Breast epithelium (tissue), 3 donors: ENCODE measurements around the gene ENPP4.

Source experiments
- POLR2A ChIP-seq: fragments of 450-650 bp; IDR thresholded peaks from one replicate; pipeline ENCODE4 v1.6.1; 2016; ENCODE audit warnings: antibody characterized with exemption, mild to moderate bottlenecking, moderate library complexity
- POLR2AphosphoS5 ChIP-seq, 3 donors: sonication (generic); formaldehyde crosslinking; IDR thresholded peaks; one replicate each; pipeline ENCODE4 v1.6.1; 2017; ENCODE audit warnings: antibody characterized with exemption in 3 of 3
- TF ChIP-seq, protein P1 (sequence below), 3 donors: fragments of 450-650 bp; IDR thresholded peaks; one replicate each; pipeline ENCODE4 v1.5.1; 2016 to 2017; ENCODE audit warnings: antibody characterized with exemption in 3 of 3, mild to moderate bottlenecking in 3 of 3, moderate library complexity in 3 of 3

DNA sequence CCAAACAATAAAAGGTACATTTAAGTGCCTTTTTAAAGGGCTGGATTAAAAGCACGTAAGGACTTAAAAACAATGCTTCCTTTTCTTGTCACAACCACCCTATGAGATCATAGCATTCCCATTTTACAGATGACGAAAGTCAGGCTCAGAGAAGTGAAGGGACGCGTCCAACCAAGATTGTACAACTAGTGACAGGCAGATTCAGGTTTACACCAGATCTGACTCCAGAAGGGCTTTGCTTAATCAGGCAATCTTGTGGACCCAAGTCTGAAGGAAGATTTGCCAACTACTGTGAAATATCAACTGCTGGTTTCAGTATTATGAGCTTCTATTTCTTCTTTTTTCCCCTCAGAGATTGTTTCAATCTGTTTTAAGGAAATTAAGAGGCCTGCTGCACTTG lies 877 bp downstream of the ENPP4 start:
- TF ChIP-seq, protein P1, sequence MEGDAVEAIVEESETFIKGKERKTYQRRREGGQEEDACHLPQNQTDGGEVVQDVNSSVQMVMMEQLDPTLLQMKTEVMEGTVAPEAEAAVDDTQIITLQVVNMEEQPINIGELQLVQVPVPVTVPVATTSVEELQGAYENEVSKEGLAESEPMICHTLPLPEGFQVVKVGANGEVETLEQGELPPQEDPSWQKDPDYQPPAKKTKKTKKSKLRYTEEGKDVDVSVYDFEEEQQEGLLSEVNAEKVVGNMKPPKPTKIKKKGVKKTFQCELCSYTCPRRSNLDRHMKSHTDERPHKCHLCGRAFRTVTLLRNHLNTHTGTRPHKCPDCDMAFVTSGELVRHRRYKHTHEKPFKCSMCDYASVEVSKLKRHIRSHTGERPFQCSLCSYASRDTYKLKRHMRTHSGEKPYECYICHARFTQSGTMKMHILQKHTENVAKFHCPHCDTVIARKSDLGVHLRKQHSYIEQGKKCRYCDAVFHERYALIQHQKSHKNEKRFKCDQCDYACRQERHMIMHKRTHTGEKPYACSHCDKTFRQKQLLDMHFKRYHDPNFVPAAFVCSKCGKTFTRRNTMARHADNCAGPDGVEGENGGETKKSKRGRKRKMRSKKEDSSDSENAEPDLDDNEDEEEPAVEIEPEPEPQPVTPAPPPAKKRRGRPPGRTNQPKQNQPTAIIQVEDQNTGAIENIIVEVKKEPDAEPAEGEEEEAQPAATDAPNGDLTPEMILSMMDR (IDR thresholded peaks at IDR 0.05) = no peak
- TF ChIP-seq POLR2A (no peak), POLR2AphosphoS5 (IDR thresholded peaks at IDR 0.05) (no peak)
